ENCODE measurements around the gene SULT4A1.
"Not testable (repeated sequence)": the region's sequence is repeated elsewhere in the genome, so short reads cannot be mapped to it uniquely, and the experiment has no call there.

SULT4A1 gene

GRCh38 chr22:43885786-43886185, 23.5 kb upstream of the SULT4A1 start:
- no peak for DNase-seq

DNA sequence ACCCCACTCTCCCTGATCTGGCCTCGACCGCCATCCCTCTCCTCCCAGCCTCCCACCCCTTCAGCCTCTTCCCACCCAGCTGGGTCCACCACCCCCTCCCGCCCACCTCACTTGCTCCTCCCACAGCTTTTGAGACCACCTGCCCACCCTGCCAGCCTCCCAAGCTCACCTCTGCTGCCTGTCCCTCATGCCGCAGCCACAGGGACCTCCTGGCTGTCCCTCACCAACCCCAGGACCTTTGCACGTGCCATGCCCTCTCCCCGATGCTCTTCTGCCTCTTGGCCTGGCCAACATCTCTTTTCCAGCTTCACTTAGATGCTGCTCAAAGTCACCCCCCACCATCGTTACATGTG, 23.0 kb upstream of the SULT4A1 start:
- DNase-seq: no peak

DNA sequence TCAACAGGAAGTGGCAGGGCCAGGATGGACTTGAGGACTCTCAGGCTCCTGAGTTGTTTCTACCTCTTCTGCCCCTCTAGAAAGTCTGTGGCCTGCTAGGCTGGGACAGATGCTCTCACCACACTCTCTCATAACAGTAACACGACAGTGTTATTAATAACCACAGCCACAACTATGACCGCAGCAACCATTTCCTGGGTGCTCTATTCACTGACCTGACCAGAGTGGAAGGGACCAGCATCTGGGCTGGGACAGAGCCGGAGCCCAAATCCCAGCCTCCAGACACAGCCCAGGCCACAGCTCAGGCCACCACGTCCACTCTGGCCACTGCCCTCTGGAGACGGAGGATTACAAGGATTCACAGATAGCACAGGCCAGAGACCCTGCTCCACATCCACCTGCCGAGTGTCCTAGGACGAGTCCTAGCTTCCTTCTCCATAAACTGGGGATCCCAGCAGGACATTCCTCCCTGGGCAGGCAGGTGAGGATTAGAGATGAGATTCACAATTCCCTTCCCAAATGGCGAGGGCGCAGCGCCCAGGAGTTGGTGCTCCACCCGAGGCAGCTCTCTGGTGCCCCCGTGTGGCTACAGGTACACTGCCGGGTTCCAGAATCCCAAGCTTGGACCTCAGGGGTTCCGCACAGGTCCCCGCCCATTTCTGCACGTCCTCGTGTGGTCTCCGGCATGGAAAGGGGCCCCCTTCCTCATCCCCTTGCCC, 22.4 kb upstream of the SULT4A1 start:
- DNase-seq: no peak

- DNase-seq: no peak
Measured at GRCh38 chr22:43883719-43884415, 21.6 kb upstream of the SULT4A1 start.

DNA sequence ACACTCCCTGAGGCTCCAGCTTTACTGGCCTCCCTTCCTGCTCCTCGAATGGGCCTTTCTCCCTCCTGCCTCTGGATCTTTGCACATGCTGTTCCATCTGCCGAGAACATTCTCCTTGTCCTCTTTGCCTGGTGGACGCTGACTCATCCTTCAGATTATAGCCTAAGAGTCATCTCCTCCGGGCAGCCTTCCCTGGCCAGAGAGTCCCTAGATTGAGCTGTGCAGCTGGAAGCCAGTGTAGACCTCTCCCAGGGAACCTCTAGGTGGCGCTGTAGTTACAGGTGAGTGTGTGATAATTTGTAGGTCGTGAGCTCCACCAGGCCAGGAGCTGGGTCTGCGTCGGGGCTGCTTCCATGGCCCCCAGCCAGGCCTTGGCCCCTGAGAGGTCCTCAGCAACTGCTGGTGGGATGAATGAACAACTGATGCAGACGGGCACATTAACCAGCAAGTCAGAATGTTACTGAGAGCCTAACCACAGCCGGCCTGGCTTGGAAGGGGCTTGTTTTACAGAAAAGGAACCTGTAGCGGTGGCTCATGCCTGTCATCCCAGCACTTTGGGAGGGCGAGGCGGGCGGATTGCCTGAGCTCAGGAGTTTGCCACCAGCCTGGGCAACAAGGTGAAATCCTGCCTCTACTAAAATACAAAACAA, 20.8 kb upstream of the SULT4A1 start:
- DNase-seq: peak; percentile 77

DNA sequence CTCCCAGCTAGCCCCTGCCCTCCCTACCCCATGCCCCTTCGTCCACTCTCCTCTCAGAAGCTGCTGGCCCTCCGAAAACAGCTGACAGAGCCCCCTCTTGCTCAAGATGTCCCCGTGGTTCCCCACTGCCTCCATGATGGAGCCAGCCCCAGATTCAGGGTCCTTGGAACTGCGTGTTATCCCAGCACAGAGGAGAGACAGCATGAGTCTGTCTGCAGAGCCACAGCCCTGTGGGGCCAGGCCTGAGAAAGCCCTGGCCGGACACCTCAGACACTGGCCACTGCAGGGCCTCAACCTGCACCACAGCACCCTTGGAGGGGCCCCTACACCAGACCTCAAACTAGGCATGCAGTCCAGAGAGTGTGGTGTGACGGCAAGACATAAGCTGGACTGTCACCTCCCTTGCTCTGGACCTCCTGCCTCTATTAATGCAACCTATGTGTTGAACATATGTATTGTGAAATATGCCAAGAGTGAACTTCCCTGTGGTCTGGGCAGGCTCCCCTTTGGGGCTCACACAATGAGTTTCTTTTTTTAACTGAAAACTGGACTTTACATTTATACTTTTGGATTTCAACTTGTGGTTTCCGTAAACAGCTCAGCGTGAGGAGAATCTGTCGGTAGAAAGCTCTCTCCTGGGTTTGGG, 19.9 kb upstream of the SULT4A1 start:
- DNase-seq: no peak

DNA sequence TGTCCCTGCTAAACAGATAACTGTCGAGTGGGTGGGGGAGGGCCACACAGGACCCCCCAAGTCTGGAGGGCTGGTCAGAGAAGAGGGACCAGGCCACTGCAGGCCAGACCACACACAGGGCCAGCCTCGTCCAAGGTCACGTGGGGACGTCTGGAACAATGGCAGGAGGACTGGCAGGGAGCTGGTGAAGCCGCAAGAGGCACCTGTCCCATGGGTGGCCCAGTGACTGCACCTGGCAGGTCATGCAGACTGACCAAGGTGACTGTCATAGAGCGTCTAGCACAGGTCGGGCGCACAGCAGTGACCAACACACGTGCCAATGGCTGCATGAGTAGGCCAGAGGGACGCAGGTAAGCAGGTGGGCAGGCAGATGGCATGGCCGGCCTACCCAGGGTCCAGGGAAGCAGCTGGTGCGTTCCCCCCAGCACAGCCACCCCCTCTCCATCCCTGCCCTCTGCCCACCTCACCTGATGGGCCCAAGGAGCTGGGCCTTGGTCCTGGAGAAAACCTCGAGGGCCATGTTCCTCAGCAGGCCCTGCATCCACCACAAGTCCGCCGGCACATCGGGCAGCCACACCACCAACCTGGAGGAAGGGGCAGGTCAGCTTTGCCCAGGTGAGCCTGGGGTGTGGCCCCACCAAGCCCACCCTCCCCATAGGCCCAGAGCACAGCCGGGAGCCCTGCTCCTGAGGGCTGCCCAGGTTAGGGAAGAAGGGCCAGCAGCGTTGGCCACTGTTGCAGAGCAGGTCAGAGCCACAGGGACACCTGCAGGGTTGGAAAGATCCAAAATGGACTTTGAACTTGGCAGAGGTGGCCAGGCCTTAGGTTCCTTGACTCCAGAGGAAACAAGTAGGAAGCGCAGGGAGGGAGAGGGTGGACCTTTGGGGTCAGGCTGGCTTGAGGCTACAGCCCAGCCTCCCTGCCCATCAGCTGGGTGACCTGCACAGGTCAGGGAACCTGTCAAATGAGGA, 19.1 kb upstream of the SULT4A1 start:
- DNase-seq: no peak

- DNase-seq: no peak
Measured at GRCh38 chr22:43880541-43880991, 18.3 kb upstream of the SULT4A1 start.

- DNase-seq: no peak
Measured at GRCh38 chr22:43879901-43880540, 17.7 kb upstream of the SULT4A1 start.

GRCh38 chr22:43878831-43879550, 16.7 kb upstream of the SULT4A1 start:
- DNase-seq: no peak

- DNase-seq: no peak
Measured at GRCh38 chr22:43878079-43878795, 15.9 kb upstream of the SULT4A1 start.

DNA sequence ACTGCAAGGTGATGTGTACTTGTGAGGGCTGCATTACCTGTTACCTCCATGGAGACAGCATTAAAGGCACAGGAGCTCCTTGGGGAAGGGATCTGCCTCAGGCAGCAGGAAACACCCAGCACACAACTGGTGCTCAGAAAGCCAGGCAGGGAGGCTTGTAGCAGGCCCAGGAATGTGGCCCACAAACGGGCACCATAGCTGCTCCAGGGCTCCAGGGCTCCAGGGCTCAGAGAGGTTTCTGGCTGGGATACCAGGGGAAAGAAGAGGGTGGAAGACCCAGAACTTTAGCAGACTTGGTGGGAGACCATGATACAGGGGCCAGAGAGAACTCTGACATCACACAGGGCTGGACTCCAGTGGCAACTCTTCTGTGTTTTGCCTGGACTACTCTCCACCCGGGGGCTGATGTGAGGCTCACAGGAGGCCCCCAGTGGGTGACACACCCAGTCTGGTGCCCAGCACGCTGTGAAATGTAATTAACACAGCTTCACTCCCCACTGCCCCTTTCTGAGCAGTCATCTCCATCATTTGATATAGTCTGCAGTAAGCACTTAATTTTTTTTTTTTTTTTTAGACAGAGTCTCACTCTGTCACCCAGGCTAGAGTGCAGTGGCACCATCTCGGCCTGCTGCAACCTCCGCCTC, 14.7 kb upstream of the SULT4A1 start:
- no peak for DNase-seq

DNA sequence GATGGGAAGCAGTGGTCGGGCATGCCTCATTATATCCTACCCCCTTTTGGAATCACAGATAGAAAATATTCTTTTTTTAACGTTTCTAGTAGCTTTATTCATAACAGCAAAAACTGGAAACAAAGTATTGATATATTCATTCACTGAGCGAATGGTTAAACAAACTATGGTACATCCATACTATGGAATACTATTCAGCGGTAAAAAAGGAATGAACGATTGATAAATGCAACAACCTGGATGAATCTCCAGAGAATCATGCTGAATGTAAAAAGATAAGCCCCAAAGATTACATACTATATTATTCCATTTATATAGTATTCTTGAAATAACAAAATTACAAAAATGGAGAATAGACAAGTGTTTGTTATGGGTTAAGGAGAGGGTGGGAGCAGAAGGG, 7.5 kb upstream of the SULT4A1 start:
- DNase-seq: no peak

DNA sequence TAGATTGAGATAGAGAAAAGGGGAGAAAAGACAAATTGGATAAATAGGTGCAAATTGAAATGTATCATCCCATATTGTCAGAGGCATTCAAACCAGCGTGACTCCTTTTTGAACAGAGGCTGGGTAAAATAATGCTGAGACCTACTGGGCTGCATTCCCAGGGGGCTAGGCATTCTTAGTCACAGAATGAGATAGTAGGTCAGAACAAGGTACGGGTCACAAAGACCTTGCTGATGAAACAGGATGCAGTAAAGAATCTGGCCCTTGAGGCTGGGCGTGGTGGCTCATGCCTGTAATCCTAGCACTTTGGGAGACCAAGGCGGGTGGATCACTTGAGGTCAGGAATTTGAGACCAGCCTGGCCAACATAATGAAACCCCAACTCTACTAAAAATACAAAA, 6.7 kb upstream of the SULT4A1 start:
- not testable (repeated sequence) for DNase-seq

DNA sequence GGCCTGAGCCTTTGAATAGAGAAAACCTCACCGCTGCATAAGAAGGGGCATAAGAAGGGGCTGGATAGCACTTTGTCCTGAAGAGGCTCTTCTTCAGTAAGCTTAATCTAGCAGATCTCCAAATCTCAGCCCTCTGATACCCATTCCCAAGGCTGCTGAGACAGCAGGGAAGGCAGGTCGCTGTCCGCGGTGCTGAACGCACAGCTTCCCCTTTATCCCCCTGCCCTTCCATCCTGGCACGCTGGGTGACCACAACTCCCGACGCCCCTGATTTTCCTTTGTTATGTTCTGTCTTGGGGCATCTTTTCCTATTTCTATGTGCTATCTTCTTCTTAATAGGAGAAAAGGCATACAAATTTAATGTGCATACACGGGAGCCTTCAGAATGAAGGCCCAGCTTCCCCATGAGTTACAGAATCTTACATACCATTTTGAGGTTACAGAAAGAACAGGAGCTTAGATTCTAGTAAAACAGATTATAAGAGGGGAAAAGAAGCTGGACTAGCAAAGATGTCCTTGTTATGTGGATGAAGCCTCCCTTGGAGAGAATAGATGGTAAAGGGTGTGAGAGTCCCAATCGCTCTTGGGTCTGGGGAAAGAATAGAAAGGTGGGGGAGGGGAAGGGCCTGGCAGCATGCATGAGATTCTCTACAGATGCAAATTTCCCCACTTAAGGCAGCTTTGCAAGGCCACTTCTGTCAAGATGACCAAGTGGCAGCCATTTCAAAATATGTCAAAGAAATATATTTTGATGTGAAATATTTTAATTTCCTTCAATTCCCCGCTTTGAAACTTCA, 5.7 kb upstream of the SULT4A1 start:
- no peak for DNase-seq

- no peak for DNase-seq
Measured at GRCh38 chr22:43862882-43863202, 529 bp upstream of the SULT4A1 start.

DNA sequence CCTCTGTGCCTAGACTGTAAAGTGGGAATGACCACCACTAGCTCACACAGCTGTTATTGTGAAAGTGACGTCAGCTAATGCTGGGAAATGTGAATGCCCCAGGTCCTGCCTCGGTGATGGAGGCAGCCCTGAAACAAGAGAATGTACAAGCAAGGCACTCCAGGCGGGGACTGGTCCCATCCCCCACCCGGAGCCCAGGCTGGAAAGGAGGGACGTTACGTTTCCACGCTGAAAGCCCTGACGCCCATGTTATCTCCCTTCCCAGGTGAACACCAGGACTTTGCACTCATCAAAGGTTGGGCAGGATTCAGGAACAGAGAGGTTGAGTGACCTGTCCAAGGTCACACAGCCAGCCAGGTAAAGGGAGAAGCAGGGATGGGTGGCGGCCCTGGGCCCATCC, 784 bp downstream of the SULT4A1 start:
- no peak for DNase-seq

DNA sequence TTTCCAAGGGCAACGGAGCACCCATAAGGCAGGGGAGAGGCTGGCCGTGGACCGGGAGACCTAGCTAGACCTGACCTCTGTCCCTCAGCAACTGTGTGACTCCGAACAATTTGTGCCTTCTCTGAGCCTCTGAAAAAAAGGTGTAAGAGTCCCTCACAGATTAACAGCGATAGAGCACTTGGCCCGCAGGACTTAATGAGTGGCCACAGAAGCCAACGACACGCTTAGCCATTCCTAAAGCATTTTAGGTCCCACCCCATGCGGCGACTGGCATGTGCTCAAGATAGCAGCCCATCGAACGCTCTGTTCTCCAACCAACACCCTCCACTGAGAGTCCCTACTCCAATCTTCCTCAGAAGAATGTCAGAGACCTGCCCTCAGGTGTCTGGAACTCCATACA, 1.5 kb downstream of the SULT4A1 start:
- DNase-seq: no peak

DNA sequence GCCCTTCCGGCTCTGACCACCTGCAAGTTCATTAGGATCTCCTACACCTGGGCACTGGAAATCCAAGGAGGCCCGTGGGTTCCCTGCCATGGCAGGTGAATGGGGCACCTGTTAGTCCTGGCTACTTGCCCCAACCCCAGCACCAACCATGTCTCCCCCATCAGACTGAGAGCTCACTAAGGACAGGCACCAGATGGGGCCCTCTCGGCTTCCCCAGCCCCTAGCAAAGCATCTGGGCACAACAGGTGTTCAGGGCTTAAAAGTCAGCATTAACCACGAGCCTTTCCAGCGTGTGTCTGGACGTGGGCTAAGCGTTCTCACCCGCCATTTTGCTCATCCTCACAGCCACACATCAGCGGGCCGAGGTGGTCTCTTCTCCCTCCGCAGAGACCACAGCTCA, 2.2 kb downstream of the SULT4A1 start:
- DNase-seq: no peak
